ENCODE data around the gene MALT1.

The MALT1 gene

DNA sequence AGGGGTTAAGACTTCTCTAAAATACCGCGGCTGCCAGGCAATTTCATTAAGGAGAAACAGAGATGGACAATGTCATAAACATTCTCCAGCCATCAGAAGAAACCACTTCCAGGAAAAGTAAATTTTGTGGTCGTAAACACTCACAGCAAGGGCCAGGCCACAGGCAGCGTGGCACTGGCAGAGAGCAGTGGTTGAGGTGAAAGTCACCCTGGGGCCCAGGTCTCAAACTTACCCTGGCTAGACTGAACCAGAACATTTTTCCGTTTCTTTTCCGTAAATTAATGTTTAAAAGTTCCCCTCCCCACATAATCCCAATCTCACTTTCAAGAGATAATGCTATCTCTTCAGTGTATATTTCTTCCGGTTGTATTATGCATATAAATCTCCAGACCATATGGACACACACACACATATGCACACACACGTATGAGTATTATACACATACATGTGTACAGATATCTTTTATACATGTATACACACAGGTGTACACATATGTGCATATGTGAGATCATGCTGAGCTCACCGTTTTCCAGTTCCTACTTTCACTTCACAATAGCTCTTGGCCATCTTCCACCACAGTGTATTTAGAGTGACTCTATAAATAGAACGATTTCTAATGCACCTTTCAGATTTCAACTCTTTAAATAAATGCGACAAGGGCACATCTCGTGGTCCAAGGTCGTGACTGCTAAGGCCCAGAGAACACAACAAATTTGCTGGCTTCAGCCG lies 90.1 kb downstream of the MALT1 start:
- Histone ChIP-seq H3K4me1 (ENCODE audit: control insufficient read depth in 1 of 2, insufficient read depth in 1 of 2, low read depth in 1 of 2, low read length in 1 of 2) (no peaks in the 10 kb centered on the region), H3K9me3 (no peaks in the 10 kb centered on the region), H3K27me3 (peaks cover 44% of the 10 kb centered on the region), H3K4me3 (ENCODE audit: low read depth in 1 of 2, low read length in 1 of 2) (no peak overlapping the region), H3K36me3 (no peaks in the 10 kb centered on the region), H3K27ac (no peak overlapping the region)
- TF ChIP-seq, protein P1, sequence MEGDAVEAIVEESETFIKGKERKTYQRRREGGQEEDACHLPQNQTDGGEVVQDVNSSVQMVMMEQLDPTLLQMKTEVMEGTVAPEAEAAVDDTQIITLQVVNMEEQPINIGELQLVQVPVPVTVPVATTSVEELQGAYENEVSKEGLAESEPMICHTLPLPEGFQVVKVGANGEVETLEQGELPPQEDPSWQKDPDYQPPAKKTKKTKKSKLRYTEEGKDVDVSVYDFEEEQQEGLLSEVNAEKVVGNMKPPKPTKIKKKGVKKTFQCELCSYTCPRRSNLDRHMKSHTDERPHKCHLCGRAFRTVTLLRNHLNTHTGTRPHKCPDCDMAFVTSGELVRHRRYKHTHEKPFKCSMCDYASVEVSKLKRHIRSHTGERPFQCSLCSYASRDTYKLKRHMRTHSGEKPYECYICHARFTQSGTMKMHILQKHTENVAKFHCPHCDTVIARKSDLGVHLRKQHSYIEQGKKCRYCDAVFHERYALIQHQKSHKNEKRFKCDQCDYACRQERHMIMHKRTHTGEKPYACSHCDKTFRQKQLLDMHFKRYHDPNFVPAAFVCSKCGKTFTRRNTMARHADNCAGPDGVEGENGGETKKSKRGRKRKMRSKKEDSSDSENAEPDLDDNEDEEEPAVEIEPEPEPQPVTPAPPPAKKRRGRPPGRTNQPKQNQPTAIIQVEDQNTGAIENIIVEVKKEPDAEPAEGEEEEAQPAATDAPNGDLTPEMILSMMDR (IDR thresholded peaks at IDR 0.05), result no peak

DNA sequence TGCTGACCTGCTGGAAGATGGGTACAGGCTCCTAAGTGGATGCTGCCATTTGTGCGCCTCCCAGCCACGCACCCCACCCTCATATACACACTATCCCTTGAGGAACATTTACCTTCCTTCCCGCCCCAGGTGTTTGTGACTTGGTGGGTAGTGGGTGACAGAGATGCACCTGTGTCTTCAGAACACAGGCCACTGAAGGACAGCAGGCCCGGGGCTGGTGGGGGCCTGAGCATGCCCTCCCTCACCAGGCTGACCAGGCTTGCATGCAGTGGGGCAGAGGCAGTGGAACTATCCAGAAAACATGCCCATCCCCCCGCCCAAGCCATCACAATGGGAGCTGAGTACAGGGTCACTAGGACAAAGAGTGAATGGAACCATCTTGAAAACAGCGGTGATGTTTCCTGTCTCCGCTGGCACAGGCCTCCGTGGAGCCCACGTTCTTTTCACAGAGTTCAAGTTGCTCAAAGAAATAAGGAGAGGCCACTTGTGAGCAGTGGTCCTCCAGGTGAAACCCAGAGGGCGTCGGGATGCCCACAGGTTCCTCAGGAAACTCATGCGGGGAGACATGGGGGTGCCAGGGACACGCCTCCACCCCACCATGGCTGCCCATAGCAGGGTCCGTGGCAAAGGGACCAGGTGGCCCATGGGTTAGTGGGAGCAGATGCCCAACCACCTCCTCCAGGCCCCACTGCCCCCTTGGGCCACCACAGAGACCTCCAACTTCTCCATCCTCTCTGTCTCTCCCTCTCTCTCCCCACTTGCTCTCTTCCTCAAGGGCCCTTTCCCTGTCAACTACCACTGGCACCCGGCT lies 90.9 kb downstream of the MALT1 start:
- Histone ChIP-seq H3K9me3 (no peaks in the 10 kb centered on the region), H3K27me3 (peaks cover 49% of the 10 kb centered on the region), H3K27ac (no peak overlapping the region), H3K36me3 (no peaks in the 10 kb centered on the region), H3K4me1 (ENCODE audit: control insufficient read depth in 1 of 2, insufficient read depth in 1 of 2, low read depth in 1 of 2, low read length in 1 of 2) (no peaks in the 10 kb centered on the region), H3K4me3 (ENCODE audit: low read depth in 1 of 2, low read length in 1 of 2) (no peak overlapping the region)
- TF ChIP-seq, protein P1 (IDR thresholded peaks at IDR 0.05), result no peak

DNA sequence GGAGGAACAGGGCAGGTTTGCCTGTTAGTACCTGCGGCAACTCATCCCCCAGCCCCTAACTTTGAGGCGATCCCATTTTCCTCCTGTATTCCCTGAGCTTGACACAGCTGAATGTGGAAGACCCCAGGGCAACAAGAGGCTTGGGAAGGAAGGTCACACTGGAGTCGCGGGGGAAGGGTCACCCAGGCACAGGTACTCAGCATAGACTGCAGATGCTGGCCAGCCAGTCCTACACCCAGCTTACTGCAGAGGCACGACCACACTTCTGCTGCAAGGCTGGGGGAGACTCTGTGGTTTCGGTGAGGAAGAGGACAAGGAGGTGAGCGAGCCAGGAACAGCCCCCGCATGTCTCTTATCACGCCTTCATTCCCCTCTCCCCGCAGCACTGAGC lies 91.5 kb downstream of the MALT1 start:
- TF ChIP-seq, protein P1 (IDR thresholded peaks at IDR 0.05), result no peak
- Histone ChIP-seq H3K9me3 (no peaks in the 10 kb centered on the region), H3K4me3 (ENCODE audit: low read depth in 1 of 2, low read length in 1 of 2) (no peak overlapping the region), H3K4me1 (ENCODE audit: control insufficient read depth in 1 of 2, insufficient read depth in 1 of 2, low read depth in 1 of 2, low read length in 1 of 2) (no peaks in the 10 kb centered on the region), H3K36me3 (no peaks in the 10 kb centered on the region), H3K27me3 (peaks cover 56% of the 10 kb centered on the region), H3K27ac (no peak overlapping the region)

DNA sequence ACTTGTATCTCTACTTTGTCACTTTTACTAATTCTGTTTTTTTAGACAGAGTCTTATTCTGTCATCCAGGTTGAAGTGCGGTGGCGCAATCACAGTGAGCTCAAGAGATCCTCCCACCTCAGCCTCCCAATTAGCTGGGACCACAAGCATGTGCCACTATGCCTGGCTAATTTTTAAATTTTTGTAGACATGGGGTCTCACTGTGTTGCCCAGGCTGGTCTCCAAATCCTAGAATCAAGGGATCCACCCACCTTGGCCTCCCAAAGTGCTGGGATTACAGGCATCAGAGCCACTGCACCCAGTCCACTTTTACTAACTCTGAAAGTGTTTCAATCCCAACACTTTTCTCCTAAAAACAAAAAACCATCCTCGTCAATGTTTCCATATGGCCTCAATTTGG lies 94.9 kb downstream of the MALT1 start:
- Histone ChIP-seq H3K9me3 (no peaks in the 10 kb centered on the region), H3K27ac (no peak overlapping the region), H3K4me1 (ENCODE audit: control insufficient read depth in 1 of 2, insufficient read depth in 1 of 2, low read depth in 1 of 2, low read length in 1 of 2) (no peaks in the 10 kb centered on the region), H3K36me3 (no peaks in the 10 kb centered on the region), H3K27me3 (peaks cover 86% of the 10 kb centered on the region), H3K4me3 (ENCODE audit: low read depth in 1 of 2, low read length in 1 of 2) (no peak overlapping the region)
- TF ChIP-seq, protein P1 (IDR thresholded peaks at IDR 0.05), result no peak

DNA sequence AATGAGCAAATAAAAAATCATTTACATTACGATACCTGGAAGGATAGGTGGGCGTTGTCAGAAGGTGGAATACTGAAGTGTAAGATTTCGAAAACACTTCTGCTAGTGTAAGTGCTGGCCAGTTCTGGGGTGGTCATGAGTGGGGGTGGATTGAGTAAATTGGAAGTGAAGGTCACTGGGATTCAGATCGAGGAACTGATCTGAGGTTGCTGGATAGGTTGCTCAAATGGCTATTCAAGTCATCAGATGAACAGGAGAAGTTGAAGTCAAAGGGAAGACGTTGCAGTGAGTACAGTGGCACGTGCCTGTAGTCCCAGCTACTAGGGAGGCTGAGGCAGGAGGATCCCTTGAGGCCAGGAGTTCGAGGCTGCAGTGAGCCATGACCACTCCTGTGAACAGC lies 95.7 kb downstream of the MALT1 start:
- Histone ChIP-seq H3K27ac (no peak overlapping the region), H3K36me3 (no peaks in the 10 kb centered on the region), H3K9me3 (no peaks in the 10 kb centered on the region), H3K4me1 (ENCODE audit: control insufficient read depth in 1 of 2, insufficient read depth in 1 of 2, low read depth in 1 of 2, low read length in 1 of 2) (no peaks in the 10 kb centered on the region), H3K4me3 (ENCODE audit: low read depth in 1 of 2, low read length in 1 of 2) (no peak overlapping the region), H3K27me3 (peaks cover 90% of the 10 kb centered on the region)
- TF ChIP-seq, protein P1 (IDR thresholded peaks at IDR 0.05), result no peak
